ENCODE data around the gene PRKN.

PRKN gene

GRCh38 chr6:161959072-161959471 lies 768.5 kb downstream of the PRKN start:
- no peak for DNase-seq (ENCODE audit: low read depth)

GRCh38 chr6:161956082-161956481 lies 771.5 kb downstream of the PRKN start:
- DNase-seq (ENCODE audit: low read depth), result no peak

- DNase-seq (ENCODE audit: low read depth), result no peak
Observed at GRCh38 chr6:161954699-161955276, 772.8 kb downstream of the PRKN start.

- no peak for DNase-seq (ENCODE audit: low read depth)
Observed at GRCh38 chr6:161954077-161954476, 773.5 kb downstream of the PRKN start.

- no peak for DNase-seq (ENCODE audit: low read depth)
Observed at GRCh38 chr6:161951126-161951525, 776.4 kb downstream of the PRKN start.

- DNase-seq (ENCODE audit: low read depth), result no peak
Observed at GRCh38 chr6:161949531-161949930, 778.0 kb downstream of the PRKN start.

- DNase-seq (ENCODE audit: low read depth), result no peak
Observed at GRCh38 chr6:161948462-161948861, 779.1 kb downstream of the PRKN start.

GRCh38 chr6:161947371-161947770 lies 780.2 kb downstream of the PRKN start:
- no peak for DNase-seq (ENCODE audit: low read depth)

GRCh38 chr6:161946461-161946860 lies 781.1 kb downstream of the PRKN start:
- DNase-seq (ENCODE audit: low read depth), result no peak

- no peak for DNase-seq (ENCODE audit: low read depth)
Observed at GRCh38 chr6:161943561-161943960, 784.0 kb downstream of the PRKN start.

GRCh38 chr6:161941565-161941964 lies 786.0 kb downstream of the PRKN start:
- no peak for DNase-seq (ENCODE audit: low read depth)

GRCh38 chr6:161940519-161940918 lies 787.0 kb downstream of the PRKN start:
- DNase-seq (ENCODE audit: low read depth), result no peak

GRCh38 chr6:161926324-161926723 lies 801.2 kb downstream of the PRKN start:
- DNase-seq (ENCODE audit: low read depth), result no peak

- DNase-seq (ENCODE audit: low read depth), result no peak
Observed at GRCh38 chr6:161924516-161925116, 803.0 kb downstream of the PRKN start.

- DNase-seq (ENCODE audit: low read depth), result no peak
Observed at GRCh38 chr6:161922631-161923119, 804.9 kb downstream of the PRKN start.

- DNase-seq (ENCODE audit: low read depth), result no peak
Observed at GRCh38 chr6:161921602-161922395, 805.8 kb downstream of the PRKN start.

GRCh38 chr6:161919691-161920090 lies 807.9 kb downstream of the PRKN start:
- DNase-seq (ENCODE audit: low read depth), result no peak

- DNase-seq (ENCODE audit: low read depth), result no peak
Observed at GRCh38 chr6:161918628-161919205, 808.8 kb downstream of the PRKN start.

- no peak for DNase-seq (ENCODE audit: low read depth)
Observed at GRCh38 chr6:161918109-161918531, 809.4 kb downstream of the PRKN start.

GRCh38 chr6:161917645-161918044 lies 809.9 kb downstream of the PRKN start:
- no peak for DNase-seq (ENCODE audit: low read depth)

- no peak for DNase-seq (ENCODE audit: low read depth)
Observed at GRCh38 chr6:161915456-161915964, 812.1 kb downstream of the PRKN start.

GRCh38 chr6:161908872-161909271 lies 818.7 kb downstream of the PRKN start:
- DNase-seq (ENCODE audit: low read depth), result no peak

- DNase-seq (ENCODE audit: low read depth), result no peak
Observed at GRCh38 chr6:161906571-161906970, 821.0 kb downstream of the PRKN start.
